Epidermal melanocyte (primary cell): ENCODE results near the gene KEAP1.
"Not testable (repeated sequence)": the region's sequence is repeated elsewhere in the genome, so short reads cannot be mapped to it uniquely, and the experiment has no call there.

Experiments used
- DNase-seq: peaks from one replicate; pipeline ENCODE4 v3.0.0; 2011; ENCODE audit warnings: low spot score; ENCODE audit not compliant: insufficient read length

The KEAP1 gene

DNA sequence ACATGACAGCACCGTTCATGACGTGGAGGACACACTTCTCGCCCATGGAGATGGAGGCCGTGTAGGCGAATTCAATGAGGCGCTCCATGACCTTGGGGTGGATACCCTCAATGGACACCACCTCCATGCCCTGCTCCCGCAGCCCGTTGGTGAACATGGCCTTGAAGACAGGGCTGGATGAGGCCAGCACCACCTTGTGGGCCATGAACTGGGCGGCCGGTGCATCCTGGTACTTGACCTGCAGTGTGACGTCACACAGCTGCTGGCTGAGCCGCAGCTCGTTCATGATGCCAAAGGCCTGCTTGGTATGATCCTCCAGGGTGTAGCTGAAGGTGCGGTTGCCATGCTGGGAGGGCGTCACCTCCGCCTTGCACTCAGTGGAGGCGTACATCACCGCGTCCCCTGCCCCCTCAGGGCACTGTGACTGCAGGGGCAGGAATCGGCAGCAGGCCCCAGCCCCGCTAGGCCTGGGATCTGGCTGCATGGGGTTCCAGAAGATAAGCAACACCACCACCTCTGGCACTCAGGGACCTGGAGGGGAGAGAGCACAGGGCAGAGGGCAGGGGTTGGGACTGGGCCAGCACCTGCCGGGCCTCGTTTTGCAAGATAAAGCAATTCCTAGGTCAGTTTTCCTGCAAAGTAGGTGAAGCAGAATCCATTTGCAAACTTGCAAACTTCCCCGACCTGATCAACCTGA is 3.5 kb downstream of the KEAP1 start:
- DNase-seq = no peak

DNA sequence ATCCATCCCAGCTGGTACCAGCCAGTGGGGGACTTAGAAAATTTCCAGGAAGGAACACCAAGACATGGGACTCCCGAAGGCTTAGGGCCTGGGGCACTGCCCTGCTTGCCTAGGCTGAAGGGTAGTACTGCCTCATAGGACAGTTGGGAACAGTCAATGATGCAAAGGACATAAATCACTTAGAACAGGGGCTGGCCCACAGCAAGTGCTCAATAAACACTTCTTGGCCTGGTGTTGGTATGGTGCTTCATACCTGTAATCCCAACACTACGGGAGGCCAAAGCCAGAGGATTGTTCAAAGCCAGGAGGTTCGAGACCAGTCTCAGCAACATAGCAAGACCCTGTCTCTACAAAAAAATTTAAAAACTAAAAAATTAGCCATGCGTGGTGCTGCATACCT is 5.8 kb downstream of the KEAP1 start:
- DNase-seq = no peak

DNA sequence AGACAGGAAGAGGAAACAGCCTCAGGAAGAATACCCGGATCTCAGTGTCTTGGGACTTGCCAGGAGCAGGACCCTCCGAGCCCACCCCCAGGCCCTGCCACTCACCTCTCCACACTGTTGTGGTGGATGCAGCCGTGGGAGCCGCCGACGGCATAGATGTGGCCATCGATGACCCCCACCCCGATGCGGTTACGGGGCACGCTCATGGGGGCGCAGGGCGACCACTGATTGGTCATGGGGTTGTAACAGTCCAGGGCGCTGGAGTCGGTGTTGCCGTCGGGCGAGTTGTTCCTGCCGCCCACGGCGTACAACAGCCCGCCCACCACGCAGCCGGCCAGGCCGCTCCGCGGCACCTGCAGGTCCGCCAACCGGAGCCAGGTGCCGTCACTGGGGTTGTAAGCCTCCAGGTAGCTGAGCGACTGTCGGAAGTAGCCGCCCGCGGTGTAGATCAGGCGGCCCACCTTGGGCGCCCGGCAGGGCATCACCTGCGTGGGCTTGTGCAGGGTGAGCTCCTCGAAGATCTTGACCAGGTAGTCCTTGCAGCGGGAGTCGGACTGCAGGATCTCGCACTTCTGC is 11.6 kb downstream of the KEAP1 start:
- DNase-seq = no peak

DNA sequence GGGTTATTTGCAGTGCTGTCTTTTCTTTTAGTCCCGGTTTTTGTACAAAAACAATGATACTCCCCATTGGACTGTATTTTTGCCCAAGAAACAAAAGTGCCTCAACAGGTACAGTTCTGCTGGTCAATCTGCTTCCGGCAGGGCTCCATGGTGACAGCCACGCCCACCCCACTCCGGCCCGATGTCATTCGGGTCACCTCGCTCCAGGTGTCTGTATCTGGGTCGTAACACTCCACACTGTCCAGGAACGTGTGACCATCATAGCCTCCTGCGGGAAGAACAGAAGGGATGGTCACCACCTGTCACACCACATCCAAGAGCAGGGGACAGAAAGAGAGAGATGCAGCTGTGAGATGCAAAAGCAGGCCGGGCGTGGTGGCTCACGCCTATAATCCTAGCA is 16.6 kb downstream of the KEAP1 start:
- DNase-seq = no peak

DNA sequence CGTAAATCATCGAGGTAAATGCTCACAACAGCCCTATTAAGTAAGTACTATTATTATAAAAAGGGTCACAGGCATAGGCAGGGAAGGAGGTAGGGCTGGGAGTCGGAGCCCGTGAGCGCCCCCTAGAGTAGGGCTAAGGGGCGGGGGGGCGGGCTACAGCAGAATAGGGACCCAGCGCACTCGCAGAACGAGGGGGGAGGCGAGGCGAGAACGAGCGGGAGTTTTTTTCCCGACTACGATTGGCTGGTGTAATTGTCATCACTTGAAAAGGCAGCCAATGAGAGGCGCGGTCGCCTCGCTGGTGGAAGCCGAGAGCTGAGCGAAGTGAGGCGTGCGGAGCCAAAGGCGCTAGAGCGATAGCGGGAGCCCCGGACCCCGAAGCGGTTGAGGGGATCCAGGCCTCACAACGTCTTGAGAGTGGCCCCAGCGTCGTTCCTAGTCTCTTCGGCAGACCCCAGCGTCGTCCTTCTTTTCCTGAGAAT is 24.2 kb downstream of the KEAP1 start:
- DNase-seq = peak; percentile 64

DNA sequence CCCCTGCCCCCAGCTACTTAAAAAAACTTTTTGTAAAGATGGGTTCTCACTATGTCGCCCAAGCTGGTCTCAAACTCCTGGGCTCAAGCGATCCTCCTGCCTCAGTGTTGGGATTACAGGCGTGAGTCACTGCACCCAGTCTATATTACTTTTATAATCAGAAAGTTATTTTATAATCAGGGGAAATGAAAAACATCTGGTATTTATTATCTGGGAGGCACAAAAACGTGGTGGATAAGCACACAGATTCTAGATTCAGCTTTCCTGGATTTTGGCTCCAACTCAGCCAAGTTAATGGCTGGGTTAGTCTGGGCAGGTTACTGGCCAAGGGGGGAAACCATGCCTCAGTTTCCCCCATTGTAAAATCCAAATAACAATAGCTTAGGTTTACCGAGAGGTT is 24.7 kb downstream of the KEAP1 start:
- no peak for DNase-seq

DNA sequence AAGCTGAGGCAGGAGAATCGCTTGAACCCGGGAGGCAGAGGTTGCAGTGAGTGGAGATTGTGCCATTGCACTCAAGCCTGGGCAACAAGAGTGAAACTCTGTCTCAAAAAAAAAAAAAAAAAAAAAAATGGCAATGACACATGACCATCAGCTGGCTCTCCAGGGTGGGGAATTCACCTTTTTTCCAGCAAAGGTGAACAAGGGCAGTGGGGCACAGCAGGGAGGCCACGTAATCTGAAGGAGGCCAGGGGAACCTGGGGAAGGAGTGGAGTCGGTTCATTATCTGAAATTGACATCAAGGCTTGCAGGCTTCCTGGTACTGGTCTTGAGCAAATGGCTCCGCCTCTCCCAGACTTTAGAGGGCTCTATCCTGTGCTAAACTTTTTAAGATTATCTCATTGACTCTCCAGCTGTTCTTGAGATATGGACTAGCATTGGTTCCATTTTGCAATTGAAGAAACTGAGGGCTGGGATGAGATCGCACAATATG is 28.1 kb downstream of the KEAP1 start:
- no peak for DNase-seq

DNA sequence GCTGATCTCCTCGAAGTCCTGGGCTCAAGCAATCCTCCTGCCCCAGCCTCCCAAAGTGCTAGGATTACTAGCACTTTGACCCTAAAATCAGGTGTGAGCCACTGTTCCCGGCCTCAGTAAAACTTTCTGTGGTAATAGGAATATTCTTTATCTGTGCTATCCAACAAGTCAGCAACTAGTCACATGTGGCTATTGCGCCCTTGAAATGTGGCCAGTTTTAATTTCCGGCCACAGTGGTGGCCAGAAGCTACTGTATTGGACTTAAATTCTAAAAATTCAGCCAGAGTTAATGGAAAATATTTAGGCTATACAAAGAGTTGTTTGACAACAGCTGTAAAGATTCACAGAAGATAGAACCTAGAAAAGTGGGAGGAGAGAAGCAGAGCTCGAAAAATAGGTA is 30.0 kb downstream of the KEAP1 start:
- DNase-seq = no peak

DNA sequence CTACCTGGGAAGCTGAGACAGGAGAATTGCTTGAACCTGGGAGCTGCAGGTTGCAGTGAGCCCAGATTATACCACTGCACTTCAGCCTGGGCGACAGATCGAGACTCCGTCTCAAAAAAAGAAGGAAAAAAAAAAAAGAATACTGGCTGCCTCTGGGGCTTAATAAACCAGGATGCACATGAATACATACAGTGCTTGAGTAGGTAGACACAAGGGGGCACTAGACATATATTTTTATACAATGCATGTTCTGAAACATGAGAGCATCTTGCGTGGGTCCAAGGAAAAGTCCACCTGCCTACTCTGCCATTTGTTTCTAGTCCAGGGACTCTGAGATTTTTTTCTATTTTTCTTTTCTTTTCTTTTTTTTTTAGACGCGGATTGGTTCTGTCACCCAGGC is 31.2 kb downstream of the KEAP1 start:
- no peak for DNase-seq

DNA sequence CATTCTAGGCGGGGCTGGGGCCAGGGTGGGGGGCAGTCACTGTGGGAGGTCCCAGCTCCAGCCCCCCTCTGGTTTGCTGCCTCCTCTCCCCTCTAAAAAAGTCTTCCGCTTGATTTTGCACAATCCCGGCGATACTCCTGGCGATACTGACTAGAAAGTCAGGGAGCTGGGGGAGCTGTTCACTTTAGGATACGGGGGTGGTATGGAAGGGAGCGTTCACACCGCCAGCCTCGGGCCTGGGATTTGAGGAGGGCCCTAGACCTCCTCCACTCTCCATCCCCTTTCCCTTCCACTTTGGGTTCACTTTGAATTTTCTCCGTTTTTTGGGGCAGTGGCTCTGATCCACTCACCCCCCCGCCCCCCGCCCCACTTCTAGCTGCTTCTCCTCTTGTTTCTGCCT is 35.0 kb downstream of the KEAP1 start:
- DNase-seq = no peak

DNA sequence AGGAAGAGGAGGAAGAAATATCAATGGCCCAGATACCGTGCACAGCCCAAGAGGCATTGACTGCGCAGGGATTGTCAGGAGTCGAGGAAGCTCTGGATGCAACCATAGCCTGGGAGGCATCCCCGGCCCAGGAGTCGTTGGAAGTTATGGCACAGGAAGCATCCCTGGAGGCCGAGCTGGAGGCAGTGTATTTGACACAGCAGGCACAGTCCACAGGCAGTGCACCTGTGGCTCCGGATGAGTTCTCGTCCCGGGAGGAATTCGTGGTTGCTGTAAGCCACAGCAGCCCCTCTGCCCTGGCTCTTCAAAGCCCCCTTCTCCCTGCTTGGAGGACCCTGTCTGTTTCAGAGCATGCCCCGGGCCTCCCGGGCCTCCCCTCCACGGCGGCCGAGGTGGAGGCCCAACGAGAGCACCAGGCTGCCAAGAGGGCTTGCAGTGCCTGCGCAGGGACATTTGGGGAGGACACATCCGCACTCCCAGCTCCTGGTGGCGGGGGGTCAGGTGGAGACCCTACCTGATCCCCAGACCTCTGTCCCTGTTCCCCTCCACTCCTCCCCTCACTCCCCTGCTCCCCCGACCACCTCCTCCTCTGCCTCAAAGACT is 36.0 kb downstream of the KEAP1 start:
- no peak for DNase-seq

DNA sequence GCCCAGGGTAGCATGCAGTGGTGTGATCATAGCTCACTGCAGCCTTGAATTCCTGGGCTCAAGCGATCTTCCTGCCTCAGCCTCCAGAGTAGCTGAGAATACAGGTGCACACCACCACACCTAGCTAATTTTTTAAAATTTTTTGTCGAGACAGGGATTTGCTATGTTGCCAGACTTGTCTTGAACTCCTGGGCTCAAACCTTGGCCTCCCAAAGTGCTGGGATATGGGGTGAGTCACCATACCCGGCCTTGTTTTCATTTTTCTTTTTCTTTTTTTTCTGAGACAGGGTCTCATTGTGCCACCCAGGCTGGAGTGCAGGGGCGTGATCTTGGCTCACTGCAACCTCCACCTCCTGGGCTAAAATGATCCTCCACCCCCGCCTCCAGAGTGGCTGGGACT is 38.7 kb downstream of the KEAP1 start:
- DNase-seq = no peak

DNA sequence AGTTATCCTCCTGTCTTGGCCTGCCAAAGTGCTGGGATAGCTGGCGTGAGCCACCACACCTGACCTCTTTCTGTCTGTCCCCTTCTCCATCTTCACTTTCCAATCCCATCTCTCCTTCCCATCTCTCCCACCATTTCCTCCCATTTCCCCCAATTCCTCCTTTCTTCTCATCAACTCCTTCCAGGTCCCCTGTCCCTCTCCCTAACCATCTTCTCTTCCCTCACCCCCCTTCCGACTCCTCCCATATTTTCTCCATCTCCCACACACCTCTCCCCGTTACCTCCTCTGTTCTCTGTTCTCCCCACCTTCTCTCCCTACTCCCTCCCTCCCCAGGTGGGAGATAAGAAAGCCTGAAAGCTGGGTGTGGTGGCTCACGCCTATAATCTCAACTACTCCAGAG is 40.6 kb downstream of the KEAP1 start:
- no peak for DNase-seq

DNA sequence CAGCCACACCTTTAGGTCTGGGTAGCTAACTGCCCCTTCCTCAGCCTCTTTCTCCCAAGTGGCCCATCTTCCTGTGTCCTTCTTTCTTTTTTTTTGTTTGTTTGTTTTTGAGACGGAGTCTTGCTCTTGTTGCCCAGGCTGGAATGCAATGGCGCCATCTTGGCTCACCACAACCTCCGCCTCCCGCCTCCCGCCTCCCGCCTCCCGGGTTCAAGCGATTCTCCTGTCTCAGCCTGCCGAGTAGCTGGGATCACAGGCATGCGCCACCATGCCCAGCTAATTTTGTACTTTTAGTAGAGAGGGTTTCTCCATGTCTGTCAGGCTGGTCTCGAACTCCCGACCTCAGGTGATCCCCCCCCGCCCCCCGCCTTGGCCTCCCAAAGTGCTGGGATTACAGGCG is 41.1 kb downstream of the KEAP1 start:
- DNase-seq = not testable (repeated sequence)

DNA sequence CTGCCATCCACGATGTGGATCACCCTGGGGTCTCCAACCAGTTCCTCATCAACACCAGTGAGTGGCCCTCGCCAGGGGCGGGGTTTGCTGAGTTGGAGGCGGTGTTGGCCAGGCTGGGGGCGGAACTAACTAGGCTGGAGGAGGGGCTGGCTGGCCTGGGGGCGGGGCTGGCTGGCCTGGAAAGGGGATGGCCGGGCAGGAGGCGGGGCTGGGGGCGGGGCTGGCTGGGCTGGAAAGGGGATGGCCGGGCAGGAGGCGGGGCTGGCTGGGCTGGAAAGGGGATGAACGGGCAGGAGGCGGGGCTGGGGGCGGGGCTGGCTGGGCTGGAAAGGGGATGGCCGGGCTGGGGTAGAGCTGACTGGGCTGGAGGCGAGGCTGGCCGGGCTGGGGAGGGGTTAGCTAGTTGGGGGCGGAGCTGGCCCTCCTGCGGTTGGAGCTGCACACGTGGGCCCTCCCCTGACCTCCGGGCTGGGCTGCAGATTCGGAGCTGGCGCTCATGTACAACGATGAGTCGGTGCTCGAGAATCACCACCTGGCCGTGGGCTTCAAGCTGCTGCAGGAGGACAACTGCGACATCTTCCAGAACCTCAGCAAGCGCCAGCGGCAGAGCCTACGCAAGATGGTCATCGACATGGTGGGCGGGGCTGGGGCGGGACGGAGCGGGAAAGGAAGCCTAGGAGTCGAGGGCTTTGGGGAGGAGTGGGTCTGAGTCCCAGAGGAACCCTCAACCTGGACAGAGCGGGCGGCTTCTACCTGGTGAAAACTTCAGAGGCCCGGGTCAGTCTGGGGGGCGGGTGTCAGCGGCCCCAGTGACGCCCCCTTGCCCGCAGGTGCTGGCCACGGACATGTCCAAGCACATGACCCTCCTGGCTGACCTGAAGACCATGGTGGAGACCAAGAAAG is 41.9 kb downstream of the KEAP1 start:
- peak; percentile 94 for DNase-seq

DNA sequence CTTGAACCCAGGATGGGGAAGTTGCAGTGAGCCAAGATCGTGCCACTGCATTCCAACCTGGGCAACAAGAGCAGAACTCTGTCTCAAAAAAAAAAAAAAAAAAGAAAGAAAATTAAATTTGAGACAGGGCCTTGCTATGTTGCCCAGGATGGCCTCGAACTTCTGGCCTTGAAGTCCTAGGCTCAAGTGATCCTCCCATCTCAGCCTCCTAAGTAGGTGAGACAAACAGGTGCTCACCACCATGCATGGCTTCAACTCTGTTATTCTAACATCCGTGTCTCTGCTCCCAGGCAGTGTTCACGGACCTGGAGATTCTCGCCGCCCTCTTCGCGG is 42.5 kb downstream of the KEAP1 start:
- DNase-seq = no peak

DNA sequence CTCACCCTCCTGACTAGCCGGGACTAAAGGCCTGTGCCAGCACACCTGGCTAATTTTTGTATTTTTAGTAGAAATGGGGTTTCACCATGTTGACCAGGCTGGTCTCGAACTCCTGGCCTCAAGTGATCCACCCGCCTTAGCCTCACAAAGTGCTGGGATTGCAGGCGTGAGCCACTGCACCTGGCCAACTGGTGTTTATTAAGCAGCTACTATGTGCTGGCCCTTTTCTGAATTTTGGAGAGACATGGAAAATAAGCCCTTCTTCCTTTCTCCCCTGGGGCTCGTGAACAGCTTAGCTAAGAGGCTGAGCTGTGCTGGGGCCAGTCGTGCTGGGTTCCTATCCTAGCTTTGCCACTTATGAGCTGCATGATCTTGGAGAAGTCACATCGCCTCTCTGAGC is 44.4 kb downstream of the KEAP1 start:
- DNase-seq = not testable (repeated sequence)

DNA sequence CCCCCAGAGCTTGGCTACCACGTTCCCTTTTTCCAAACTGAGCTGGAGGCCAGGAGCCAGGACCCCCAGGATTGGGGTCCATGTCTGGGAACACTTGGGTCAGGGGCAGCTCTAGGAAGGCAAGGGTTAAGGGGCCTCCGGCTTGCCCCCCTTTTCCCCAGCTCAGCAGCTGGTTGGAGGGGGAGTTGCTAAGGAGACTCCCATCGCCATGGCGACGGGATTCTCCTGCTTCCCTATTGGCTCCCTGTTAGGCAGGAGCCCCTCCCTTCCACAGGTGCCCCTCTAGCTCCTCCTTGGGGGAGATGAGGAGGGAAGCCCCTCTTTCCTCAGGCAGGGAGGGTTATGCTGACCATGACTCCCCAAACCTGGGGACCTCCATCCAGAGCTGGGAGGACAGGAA is 48.9 kb downstream of the KEAP1 start:
- no peak for DNase-seq

DNA sequence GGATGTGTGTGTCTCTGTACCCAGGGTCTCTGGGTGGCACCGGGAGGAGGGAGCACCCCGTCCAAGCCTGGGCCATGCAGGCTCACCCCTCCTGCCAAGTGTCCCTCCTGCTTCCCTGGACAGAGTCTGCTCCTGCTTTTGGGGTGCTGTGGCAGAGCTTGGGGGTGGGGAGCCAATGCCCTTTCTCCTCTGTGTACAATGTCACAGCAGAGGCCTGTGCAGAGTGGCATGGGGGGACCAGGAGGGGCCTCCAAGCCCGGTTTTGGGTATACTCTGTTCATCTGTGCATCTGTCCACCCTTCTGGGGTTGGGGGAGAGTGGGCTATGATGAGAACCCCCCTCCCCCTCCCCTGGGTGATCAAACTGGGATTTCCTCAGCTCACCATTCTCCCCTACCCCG is 49.3 kb downstream of the KEAP1 start:
- no peak for DNase-seq

DNA sequence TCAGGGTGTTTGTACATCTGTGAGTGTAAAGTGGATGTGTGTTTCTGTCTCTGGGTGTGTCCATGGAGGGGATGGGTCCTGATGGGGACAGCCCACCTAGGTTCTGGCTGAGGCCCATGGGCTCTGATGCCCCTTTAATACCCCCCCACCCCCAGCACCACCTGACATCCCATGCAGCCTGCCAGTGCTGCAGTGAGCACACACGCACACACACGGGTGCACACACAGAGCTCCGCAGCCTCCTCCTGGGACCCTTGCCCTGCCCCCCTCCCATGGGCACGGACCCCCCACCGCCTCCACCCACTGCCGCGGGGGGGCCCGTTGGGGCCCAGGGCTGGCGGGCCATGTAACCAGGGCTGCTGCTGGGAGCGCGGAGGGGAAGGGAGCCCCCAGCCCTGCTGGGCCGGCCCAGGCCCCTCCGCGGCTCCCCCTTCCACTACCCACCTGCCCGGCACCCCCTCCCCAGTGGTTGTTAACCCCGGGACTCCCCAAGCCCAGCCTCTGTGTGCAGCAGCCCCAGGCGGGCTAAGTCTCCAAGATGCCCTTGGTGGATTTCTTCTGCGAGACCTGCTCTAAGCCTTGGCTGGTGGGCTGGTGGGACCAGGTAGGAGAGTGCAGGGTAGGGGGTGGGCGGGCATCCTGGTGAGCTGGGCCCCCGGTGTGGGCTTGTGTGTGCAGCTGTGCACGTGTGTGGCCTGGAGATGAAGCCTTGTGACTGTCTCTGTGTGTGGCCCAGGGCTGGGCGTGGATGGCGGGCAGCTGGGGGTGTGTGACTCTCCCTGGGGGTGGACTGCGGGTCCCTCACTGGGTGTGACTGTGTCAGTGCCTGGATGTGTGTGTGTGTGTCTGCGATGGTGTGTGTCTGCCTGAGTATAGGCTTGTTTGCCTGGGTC is 50.2 kb downstream of the KEAP1 start:
- DNase-seq = peak; percentile 5
